Measurements from ENCODE around the gene DNM3. TPM values are rescaled to one million over a fixed set of nuclear protein-coding genes. Genes with fewer than 3 reads are reported as not detected.

Gene DNM3
- polyA plus RNA-seq, 1 donor (not counting 4 experiments of a cell fraction or from before 2014, with no cell fraction given) = 2.0 TPM

GRCh38 chr1:171911506-171911905 lies 70.2 kb downstream of the DNM3 start:
- H3K79me2 ChIP-seq (ENCODE audit: control insufficient read depth, insufficient read depth, low read length) = no peaks in the 10 kb centered on the region
- H3K27me3 ChIP-seq (ENCODE audit: control insufficient read depth, extremely low read depth, insufficient read depth, low read length) = no peaks in the 10 kb centered on the region
- H3K4me2 ChIP-seq (ENCODE audit: control insufficient read depth, extremely low read depth, insufficient read depth, low read depth, low read length) = no peak overlapping the region
- FAIRE-seq (no peak), DNase-seq (ENCODE audit: low read depth, low spot score) (no peak)
- H3K4me1 ChIP-seq (ENCODE audit: control insufficient read depth, extremely low read depth, insufficient read depth, low read length) = peaks cover 42% of the 10 kb centered on the region
- no peak overlapping the region for H3K9ac ChIP-seq (ENCODE audit: control insufficient read depth, extremely low read depth, insufficient read depth, low read length)
- H3K36me3 ChIP-seq (ENCODE audit: control insufficient read depth in 2 of 2, extremely low read depth in 1 of 2, insufficient read depth in 2 of 2, low read length in 2 of 2) = no peaks in the 10 kb centered on the region
- TF ChIP-seq EZH2 (IDR thresholded peaks at IDR 0.05; ENCODE audit: low read length) = no peak
- TF ChIP-seq, protein P1, sequence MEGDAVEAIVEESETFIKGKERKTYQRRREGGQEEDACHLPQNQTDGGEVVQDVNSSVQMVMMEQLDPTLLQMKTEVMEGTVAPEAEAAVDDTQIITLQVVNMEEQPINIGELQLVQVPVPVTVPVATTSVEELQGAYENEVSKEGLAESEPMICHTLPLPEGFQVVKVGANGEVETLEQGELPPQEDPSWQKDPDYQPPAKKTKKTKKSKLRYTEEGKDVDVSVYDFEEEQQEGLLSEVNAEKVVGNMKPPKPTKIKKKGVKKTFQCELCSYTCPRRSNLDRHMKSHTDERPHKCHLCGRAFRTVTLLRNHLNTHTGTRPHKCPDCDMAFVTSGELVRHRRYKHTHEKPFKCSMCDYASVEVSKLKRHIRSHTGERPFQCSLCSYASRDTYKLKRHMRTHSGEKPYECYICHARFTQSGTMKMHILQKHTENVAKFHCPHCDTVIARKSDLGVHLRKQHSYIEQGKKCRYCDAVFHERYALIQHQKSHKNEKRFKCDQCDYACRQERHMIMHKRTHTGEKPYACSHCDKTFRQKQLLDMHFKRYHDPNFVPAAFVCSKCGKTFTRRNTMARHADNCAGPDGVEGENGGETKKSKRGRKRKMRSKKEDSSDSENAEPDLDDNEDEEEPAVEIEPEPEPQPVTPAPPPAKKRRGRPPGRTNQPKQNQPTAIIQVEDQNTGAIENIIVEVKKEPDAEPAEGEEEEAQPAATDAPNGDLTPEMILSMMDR (optimal IDR thresholded peaks at IDR 0.05 in 1 of 3, IDR thresholded peaks at IDR 0.05 in 1 of 3, conservative IDR thresholded peaks at IDR 0.05 in 1 of 3; ENCODE audit: extremely low read depth in 1 of 3, insufficient read depth in 2 of 3, low read length in 3 of 3) = no peak
- no peak overlapping the region for H2AFZ ChIP-seq (ENCODE audit: control insufficient read depth, low read length)
- H3K9me1 ChIP-seq (ENCODE audit: control insufficient read depth, extremely low read depth, insufficient read depth, low read length) = no peaks in the 10 kb centered on the region
- no peak overlapping the region for H3K4me3 ChIP-seq (ENCODE audit: control insufficient read depth in 2 of 3, extremely low read depth in 1 of 3, insufficient read depth in 2 of 3, low read depth in 1 of 3, low read length in 3 of 3)
- dilution Hi-C loops (cut with MboI; ENCODE audit: extremely low pct_ligation_motif_present, low sequenced_read_pairs) = no loop called here
- no peaks in the 10 kb centered on the region for H3K9me3 ChIP-seq (ENCODE audit: control insufficient read depth, low read depth, low read length)
- no peaks in the 10 kb centered on the region for H4K20me1 ChIP-seq (ENCODE audit: control insufficient read depth, extremely low read depth, insufficient read depth, low read length)
- no peak overlapping the region for H3K27ac ChIP-seq (ENCODE audit: control insufficient read depth, insufficient read depth, low read length)

DNA sequence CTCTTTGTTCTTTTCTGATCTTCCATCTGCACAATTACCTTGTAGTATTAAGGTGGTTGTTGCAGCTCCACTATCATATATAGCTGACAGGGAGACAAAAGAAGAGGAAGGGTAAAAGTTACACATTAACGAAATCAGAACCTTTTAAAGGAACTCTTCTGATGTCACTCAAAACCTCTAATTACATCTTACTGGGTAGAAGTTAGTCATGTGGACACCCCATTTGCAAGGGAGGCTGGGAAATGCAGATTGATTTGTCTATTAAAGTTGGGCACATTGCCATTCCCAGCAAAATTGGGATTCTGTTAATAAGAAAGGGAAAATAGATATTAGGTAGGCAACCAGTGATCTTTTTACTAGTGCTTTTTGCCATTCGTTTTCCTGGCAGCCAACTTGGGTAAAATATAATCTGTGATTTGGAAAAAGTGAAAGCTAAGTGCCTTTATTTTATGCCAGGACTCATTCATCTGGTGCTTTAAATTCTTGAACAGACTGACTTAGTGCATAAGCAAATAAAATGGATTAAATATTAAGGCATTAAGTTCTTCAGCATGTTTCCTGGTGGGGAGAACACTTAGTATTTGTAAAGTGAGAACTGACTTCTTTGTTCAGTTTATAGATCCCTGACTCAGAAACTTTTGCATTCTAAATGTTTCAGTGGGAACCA lies 71.3 kb downstream of the DNM3 start:
- no peak overlapping the region for H3K27ac ChIP-seq (ENCODE audit: control insufficient read depth, insufficient read depth, low read length)
- H3K9me3 ChIP-seq (ENCODE audit: control insufficient read depth, low read depth, low read length) = no peaks in the 10 kb centered on the region
- H3K9me1 ChIP-seq (ENCODE audit: control insufficient read depth, extremely low read depth, insufficient read depth, low read length) = no peaks in the 10 kb centered on the region
- dilution Hi-C loops (cut with MboI; ENCODE audit: extremely low pct_ligation_motif_present, low sequenced_read_pairs) = no loop called here
- H2AFZ ChIP-seq (ENCODE audit: control insufficient read depth, low read length) = no peak overlapping the region
- H3K4me1 ChIP-seq (ENCODE audit: control insufficient read depth, extremely low read depth, insufficient read depth, low read length) = peaks cover 43% of the 10 kb centered on the region
- H3K27me3 ChIP-seq (ENCODE audit: control insufficient read depth, extremely low read depth, insufficient read depth, low read length) = no peaks in the 10 kb centered on the region
- TF ChIP-seq EZH2 (IDR thresholded peaks at IDR 0.05; ENCODE audit: low read length) = no peak
- TF ChIP-seq, protein P1 (optimal IDR thresholded peaks at IDR 0.05 in 1 of 3, IDR thresholded peaks at IDR 0.05 in 1 of 3, conservative IDR thresholded peaks at IDR 0.05 in 1 of 3; ENCODE audit: extremely low read depth in 1 of 3, insufficient read depth in 2 of 3, low read length in 3 of 3) = no peak
- no peak for FAIRE-seq
- H3K79me2 ChIP-seq (ENCODE audit: control insufficient read depth, insufficient read depth, low read length) = no peaks in the 10 kb centered on the region
- H3K36me3 ChIP-seq (ENCODE audit: control insufficient read depth in 2 of 2, extremely low read depth in 1 of 2, insufficient read depth in 2 of 2, low read length in 2 of 2) = no peaks in the 10 kb centered on the region
- no peak overlapping the region for H3K4me3 ChIP-seq (ENCODE audit: control insufficient read depth in 2 of 3, extremely low read depth in 1 of 3, insufficient read depth in 2 of 3, low read depth in 1 of 3, low read length in 3 of 3)
- DNase-seq (ENCODE audit: low read depth, low spot score) = no peak
- no peaks in the 10 kb centered on the region for H4K20me1 ChIP-seq (ENCODE audit: control insufficient read depth, extremely low read depth, insufficient read depth, low read length)
- no peak overlapping the region for H3K4me2 ChIP-seq (ENCODE audit: control insufficient read depth, extremely low read depth, insufficient read depth, low read depth, low read length)
- no peak overlapping the region for H3K9ac ChIP-seq (ENCODE audit: control insufficient read depth, extremely low read depth, insufficient read depth, low read length)
